NT2/D1 (cell line): ENCODE measurements around the gene PGBD5.

Experiments
- SUZ12 ChIP-seq: IDR thresholded peaks from 2 replicates; pipeline ENCODE4 v1.6.1; 2011; ENCODE audit not compliant: insufficient read length, insufficient read depth; ENCODE audit errors: extremely low read depth
- ZNF274 ChIP-seq: IDR thresholded peaks from 2 replicates; pipeline ENCODE4 v1.6.1; 2011; ENCODE audit warnings: mild to moderate bottlenecking, low read depth, low read length

- TF ChIP-seq SUZ12 (no peak), ZNF274 (no peak)
Observed at GRCh38 chr1:230394134-230394533, 32.0 kb downstream of the PGBD5 start.
